HG03103 (cell line): ENCODE results near the gene MGP.

Experiments
- ATAC-seq: cut with Tn5 transposase; IDR thresholded peaks from one replicate; pipeline ENCODE4 v1.9.1; 2021; ENCODE audit warnings: low read depth; ENCODE audit not compliant: unreplicated experiment

MGP gene

GRCh38 chr12:14833336-14833735 is 52.3 kb downstream of the MGP start:
- ATAC-seq, result no peak
